ENCODE measurements around the gene TMEM109. TPM values are rescaled to one million over a fixed set of nuclear protein-coding genes. Genes with fewer than 3 reads are reported as not detected.

TMEM109 gene
- total RNA-seq, 4 donors from 2014 or later: 61.9 to 105 (median 96.0) TPM

GRCh38 chr11:60921259-60921658, 7.3 kb downstream of the TMEM109 start:
- TF ChIP-seq POLR2A (IDR thresholded peaks at IDR 0.05) (no peak), CTCF (IDR thresholded peaks at IDR 0.05) (no peak)
- H3K4me3 ChIP-seq (replicated peaks in 1 of 3): no peak overlapping the region
- H3K9me3 ChIP-seq: no peaks in the 10 kb centered on the region
- no peak for DNase-seq
- no peak overlapping the region for H3K27ac ChIP-seq
- peaks cover 30 to 36% of the 10 kb centered on the region in 2 donors for H3K36me3 ChIP-seq
- H3K27me3 ChIP-seq: peaks cover 5% of the 10 kb centered on the region
- 92 to 95% methylated on average over 11 of the region's 11 CpGs for WGBS, 2 donors
- peaks cover 17 to 29% of the 10 kb centered on the region in 2 donors for H3K4me1 ChIP-seq
- intact Hi-C loops (cut with DNase I): no loop called here

- H3K36me3 ChIP-seq: peaks cover 30 to 36% of the 10 kb centered on the region in 2 donors
- DNase-seq: no peak
Measured at GRCh38 chr11:60921777-60922335, 7.9 kb downstream of the TMEM109 start.

DNA sequence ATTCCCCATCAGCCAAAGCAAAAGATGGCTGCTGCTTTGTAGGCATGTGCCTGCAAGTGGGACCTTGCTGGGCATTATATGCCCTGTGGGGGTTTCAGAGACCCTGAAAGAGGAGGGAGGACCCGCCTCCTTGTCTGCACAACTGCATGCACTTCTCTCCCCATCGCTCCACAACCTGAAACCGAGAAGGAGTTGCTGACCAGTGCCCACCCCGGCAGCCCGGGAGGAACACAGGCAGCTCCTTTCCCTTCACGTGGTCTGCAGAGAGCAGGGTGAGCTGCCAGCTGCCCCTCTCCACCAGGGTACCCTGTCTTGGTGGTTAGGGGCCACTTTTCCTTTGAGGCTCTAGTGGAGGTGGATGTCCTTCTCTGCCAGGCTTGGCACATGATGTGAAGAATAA, 8.9 kb downstream of the TMEM109 start:
- H3K9me3 ChIP-seq: no peaks in the 10 kb centered on the region
- no peak overlapping the region for H3K4me3 ChIP-seq (replicated peaks in 1 of 3)
- peaks cover 5% of the 10 kb centered on the region for H3K27me3 ChIP-seq
- TF ChIP-seq CTCF (IDR thresholded peaks at IDR 0.05) (no peak), POLR2A (IDR thresholded peaks at IDR 0.05) (no peak)
- peaks cover 30 to 36% of the 10 kb centered on the region in 2 donors for H3K36me3 ChIP-seq
- no peak overlapping the region for H3K27ac ChIP-seq
- intact Hi-C loops (cut with DNase I): no loop called here
- no peak for DNase-seq
- WGBS, 2 donors: 86 to 87% methylated on average over 4 to 6 of the region's 6 CpGs
- H3K4me1 ChIP-seq: peaks cover 10 to 24% of the 10 kb centered on the region in 2 donors

More at GRCh38 chr11:60921777-60922335, 7.9 kb downstream of the TMEM109 start:
- Histone ChIP-seq H3K9me3 (no peaks in the 10 kb centered on the region), H3K27me3 (peaks cover 5% of the 10 kb centered on the region), H3K4me1 (peaks cover 15 to 23% of the 10 kb centered on the region in 2 donors), H3K27ac (no peak overlapping the region), H3K4me3 (replicated peaks in 1 of 3) (no peak overlapping the region)
- no peak for TF ChIP-seq POLR2A (IDR thresholded peaks at IDR 0.05)
- no peak for TF ChIP-seq CTCF (IDR thresholded peaks at IDR 0.05)
- WGBS, 2 donors: 91 to 94% methylated on average over 14 to 16 of the region's 23 CpGs
- intact Hi-C loops (cut with DNase I): no loop called here

GRCh38 chr11:60923326-60923725, 9.4 kb downstream of the TMEM109 start:
- intact Hi-C loops (cut with DNase I): no loop called here

More at GRCh38 chr11:60923326-60923725, 9.4 kb downstream of the TMEM109 start:
- no peak for DNase-seq
- Histone ChIP-seq H3K36me3 (peaks cover 30 to 36% of the 10 kb centered on the region in 2 donors), H3K9me3 (no peaks in the 10 kb centered on the region), H3K4me1 (peaks cover 10 to 24% of the 10 kb centered on the region in 2 donors), H3K27ac (no peak overlapping the region), H3K27me3 (peaks cover 5% of the 10 kb centered on the region), H3K4me3 (replicated peaks in 1 of 3) (no peak overlapping the region)
- TF ChIP-seq CTCF (IDR thresholded peaks at IDR 0.05) (no peak), POLR2A (IDR thresholded peaks at IDR 0.05) (no peak)
- 85 to 92% methylated on average over 4 to 5 of the region's 5 CpGs for WGBS, 2 donors

All from thyroid gland (tissue), 4 donors.